ENCODE measurements around the gene LYSMD2.

DNA sequence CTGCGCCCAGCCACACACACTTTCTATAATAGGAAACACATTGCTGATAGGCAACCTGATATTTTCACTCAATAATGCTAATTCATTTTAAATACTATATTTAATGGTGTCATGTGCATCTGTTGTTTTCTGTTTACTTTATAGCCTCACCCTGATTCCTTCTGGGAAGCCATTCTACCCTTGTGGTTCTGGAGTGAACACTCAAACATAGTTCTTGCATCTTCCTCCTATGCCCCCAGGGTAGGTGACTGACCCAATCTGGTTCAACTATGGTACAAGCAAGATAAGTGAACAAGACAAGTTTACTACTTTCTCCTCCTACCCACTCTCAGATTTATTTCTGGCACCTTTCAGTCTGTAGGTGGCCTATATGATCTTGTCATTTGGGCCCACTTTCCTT, 60.4 kb downstream of the LYSMD2 start:
- TF ChIP-seq, protein P1, sequence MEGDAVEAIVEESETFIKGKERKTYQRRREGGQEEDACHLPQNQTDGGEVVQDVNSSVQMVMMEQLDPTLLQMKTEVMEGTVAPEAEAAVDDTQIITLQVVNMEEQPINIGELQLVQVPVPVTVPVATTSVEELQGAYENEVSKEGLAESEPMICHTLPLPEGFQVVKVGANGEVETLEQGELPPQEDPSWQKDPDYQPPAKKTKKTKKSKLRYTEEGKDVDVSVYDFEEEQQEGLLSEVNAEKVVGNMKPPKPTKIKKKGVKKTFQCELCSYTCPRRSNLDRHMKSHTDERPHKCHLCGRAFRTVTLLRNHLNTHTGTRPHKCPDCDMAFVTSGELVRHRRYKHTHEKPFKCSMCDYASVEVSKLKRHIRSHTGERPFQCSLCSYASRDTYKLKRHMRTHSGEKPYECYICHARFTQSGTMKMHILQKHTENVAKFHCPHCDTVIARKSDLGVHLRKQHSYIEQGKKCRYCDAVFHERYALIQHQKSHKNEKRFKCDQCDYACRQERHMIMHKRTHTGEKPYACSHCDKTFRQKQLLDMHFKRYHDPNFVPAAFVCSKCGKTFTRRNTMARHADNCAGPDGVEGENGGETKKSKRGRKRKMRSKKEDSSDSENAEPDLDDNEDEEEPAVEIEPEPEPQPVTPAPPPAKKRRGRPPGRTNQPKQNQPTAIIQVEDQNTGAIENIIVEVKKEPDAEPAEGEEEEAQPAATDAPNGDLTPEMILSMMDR (IDR thresholded peaks at IDR 0.05 in 4 of 5, conservative IDR thresholded peaks at IDR 0.05 in 1 of 5), result no peak
- TF ChIP-seq POLR2A (IDR thresholded peaks at IDR 0.05), result no peak
